Measurements from ENCODE around the gene WSCD2.

The WSCD2 gene

GRCh38 chr12:108128221-108129016 lies 669 bp upstream of the WSCD2 start:
- DNase-seq: no peak

GRCh38 chr12:108131035-108131434 lies 1.9 kb downstream of the WSCD2 start:
- DNase-seq: no peak

GRCh38 chr12:108131657-108132126 lies 2.6 kb downstream of the WSCD2 start:
- DNase-seq: no peak

GRCh38 chr12:108133482-108133881 lies 4.4 kb downstream of the WSCD2 start:
- DNase-seq: no peak

GRCh38 chr12:108134744-108135143 lies 5.7 kb downstream of the WSCD2 start:
- no peak for DNase-seq

GRCh38 chr12:108135627-108136026 lies 6.5 kb downstream of the WSCD2 start:
- DNase-seq: no peak

GRCh38 chr12:108136697-108137096 lies 7.6 kb downstream of the WSCD2 start:
- DNase-seq: no peak

GRCh38 chr12:108139454-108139853 lies 10.4 kb downstream of the WSCD2 start:
- DNase-seq: no peak

GRCh38 chr12:108140501-108140900 lies 11.4 kb downstream of the WSCD2 start:
- no peak for DNase-seq

- DNase-seq: no peak
Observed at GRCh38 chr12:108141600-108142130, 12.6 kb downstream of the WSCD2 start.

- no peak for DNase-seq
Observed at GRCh38 chr12:108143144-108143543, 14.1 kb downstream of the WSCD2 start.

- DNase-seq: no peak
Observed at GRCh38 chr12:108144080-108144479, 15.0 kb downstream of the WSCD2 start.

- DNase-seq: no peak
Observed at GRCh38 chr12:108145011-108145410, 15.9 kb downstream of the WSCD2 start.

GRCh38 chr12:108146035-108146893 lies 17.2 kb downstream of the WSCD2 start:
- DNase-seq: no peak

GRCh38 chr12:108147279-108147678 lies 18.2 kb downstream of the WSCD2 start:
- DNase-seq: no peak

- DNase-seq: no peak
Observed at GRCh38 chr12:108148521-108149074, 19.5 kb downstream of the WSCD2 start.

- DNase-seq: no peak
Observed at GRCh38 chr12:108150436-108150835, 21.3 kb downstream of the WSCD2 start.

- DNase-seq: no peak
Observed at GRCh38 chr12:108151533-108152169, 22.6 kb downstream of the WSCD2 start.

- DNase-seq: no peak
Observed at GRCh38 chr12:108152170-108152538, 23.1 kb downstream of the WSCD2 start.

- DNase-seq: no peak
Observed at GRCh38 chr12:108156717-108157116, 27.6 kb downstream of the WSCD2 start.

GRCh38 chr12:108157870-108158459 lies 28.9 kb downstream of the WSCD2 start:
- no peak for DNase-seq

GRCh38 chr12:108162207-108162606 lies 33.1 kb downstream of the WSCD2 start:
- DNase-seq: no peak
